HG02884 (cell line): Measurements from ENCODE around the gene HNRNPCL4.
"Not testable (repeated sequence)": the region's sequence is repeated elsewhere in the genome, so short reads cannot be mapped to it uniquely, and the experiment has no call there.

Experiments used
- ATAC-seq: cut with Tn5 transposase; IDR thresholded peaks from one replicate; pipeline ENCODE4 v1.9.1; 2021; ENCODE audit warnings: mild to moderate bottlenecking, moderate library complexity; ENCODE audit not compliant: unreplicated experiment

The HNRNPCL4 gene

DNA sequence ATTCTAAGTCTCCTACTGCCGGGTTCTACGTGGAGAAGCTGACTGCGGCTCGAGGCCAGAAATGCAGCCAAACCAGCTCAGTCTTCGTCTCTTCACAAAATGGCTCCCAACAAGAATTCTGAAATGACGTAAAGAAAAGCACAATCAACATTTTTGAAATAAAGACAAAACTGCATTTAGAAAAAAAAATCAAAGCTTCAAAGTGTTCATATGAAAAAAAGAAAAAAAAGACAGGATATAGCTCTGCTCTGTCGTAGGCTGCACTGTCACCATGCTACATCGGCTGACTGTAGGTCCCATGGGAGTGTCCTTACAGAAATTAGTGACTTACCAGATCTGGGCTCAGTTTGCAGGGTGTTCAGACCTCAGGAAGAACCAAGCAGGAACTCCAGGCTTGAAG, at the start of gene HNRNPCL4:
Gene HNRNPCL4 (minus strand): TSS at position 101 of the 400 bp plus-strand sequence. CDS start 164 bp downstream, outside the sequence.
- not testable (repeated sequence) for ATAC-seq

DNA sequence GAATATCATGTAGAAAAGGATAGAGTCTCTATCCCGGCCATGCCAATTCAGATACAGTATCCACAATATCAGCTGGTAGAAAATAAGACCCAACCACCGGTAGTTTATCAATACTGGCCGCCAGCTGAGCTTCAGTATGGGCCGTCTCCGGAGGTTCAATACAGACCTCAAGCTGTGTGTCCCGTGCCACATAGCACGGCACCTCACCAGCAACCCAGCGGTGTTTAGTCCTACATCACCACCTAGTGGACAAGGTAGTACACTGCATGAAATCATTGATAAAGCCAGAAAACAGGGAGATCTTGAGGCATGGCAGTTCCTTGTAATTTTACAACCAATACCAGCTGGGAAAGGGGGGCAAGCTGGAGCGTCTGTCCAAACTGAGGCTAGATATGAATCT, 43.3 kb upstream of the HNRNPCL4 start:
- not testable (repeated sequence) for ATAC-seq

DNA sequence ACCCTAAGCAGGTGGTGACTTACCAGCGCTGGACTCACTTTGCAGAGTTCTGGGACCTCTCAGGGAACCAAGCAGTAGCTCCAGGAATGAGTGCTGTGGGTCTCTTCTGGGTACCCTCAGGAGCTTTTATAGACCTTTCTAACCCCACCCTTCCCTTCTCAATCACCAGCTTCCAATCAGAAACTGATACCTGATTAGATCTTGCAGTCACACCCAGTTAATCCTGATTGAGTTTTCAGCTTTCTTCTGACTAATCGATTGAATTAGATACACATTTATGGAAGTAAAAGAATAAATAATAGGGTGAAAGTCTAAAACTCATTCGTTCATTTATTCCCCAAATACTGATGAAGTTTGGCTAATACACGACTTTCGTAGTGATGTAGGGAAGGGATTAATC, 35.9 kb upstream of the HNRNPCL4 start, which contains the start of gene PRAMEF13:
Gene PRAMEF13 (minus strand): TSS at position 101 of the 400 bp plus-strand sequence. CDS start 1,820 bp downstream, outside the sequence.
- not testable (repeated sequence) for ATAC-seq

DNA sequence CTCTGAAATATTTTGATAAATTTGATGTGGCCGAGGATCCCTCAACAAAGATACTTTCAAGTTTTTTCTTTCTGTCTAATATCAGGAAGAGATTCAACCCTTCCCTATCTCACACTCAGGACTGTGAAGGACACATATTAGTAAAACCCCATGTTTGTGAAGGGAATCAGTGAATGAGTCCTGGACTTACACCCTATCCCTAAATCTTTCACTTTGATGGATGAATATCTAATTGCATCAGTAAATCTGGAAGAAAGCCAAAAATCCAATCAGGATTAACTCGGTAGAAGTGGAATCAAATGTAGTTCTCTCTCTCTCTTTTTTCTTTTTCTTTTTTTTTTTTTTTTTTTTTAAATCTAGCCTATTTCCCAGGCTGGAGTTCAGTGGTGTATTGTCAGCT, 6.1 kb upstream of the HNRNPCL4 start, which contains the start of gene PRAMEF9:
Gene PRAMEF9 (plus strand): TSS at position 301 of the 400 bp plus-strand sequence. CDS start 3,433 bp downstream, outside the sequence.
- ATAC-seq, result not testable (repeated sequence)

DNA sequence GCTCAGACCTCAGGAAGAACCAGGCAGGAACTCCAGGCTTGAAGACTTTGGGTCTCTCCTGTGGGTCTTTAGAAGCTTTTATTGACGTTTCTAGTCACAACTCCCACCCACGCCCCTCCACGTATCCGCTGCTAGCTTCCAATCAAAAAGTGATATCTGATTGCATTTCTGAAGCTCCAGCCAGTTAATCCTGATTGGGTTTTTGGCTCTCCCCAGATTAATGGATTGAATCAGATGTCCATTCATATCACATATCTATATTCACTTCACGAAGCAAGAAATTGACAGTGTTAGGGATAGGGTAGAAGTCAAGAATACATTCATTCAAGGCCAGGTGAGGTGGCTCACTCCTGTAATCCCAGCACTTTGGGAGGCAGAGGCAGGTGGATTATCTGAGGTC, 9.5 kb downstream of the HNRNPCL4 start, which contains the start of gene PRAMEF26:
Gene PRAMEF26 (minus strand): TSS at position 101 of the 400 bp plus-strand sequence. CDS start 2,914 bp downstream, outside the sequence.
- ATAC-seq, result not testable (repeated sequence)

DNA sequence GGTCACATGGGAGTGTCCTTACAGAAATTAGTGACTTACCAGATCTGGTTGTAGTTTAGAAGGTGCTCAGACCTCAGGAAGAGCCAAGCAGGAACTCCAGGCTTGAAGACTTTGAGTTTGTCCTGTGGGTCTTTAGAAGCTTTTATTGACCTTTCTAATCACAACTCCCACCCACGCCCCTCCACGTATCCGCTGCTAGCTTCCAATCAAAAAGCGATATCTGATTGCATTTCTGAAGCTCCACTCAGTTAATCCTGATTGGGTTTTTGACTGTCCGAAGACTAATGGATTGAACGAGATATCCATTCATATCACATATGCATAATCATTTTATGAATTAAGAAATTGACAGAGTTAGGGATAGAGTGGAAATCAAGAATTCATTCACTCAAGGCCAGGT, 48.7 kb downstream of the HNRNPCL4 start, which contains the start of gene HNRNPCL2:
Gene HNRNPCL2 (minus strand): TSS at position 101 of the 400 bp plus-strand sequence. CDS start 454 bp downstream, outside the sequence.
- not testable (repeated sequence) for ATAC-seq
